ENCODE data around the gene KIAA0232.

Gene KIAA0232

DNA sequence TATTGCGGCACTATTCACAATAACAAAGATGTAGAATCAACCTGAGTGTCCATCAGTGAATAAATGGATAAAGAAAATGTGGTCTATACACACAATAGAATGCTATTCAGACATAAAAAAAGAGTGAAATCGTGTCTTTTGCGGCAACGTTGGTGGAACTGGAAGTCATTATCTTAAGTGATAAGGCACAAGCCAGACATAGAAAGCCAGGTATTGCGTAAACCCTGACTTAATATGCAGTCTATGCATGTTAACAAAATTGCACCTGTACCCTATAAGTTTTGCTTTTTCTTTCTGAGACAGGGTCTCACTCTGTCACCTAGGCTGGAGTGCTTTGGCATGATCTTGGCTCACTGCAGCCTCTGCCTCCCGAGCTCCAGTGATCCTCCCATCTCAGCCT lies 28.6 kb downstream of the KIAA0232 start:
- Histone ChIP-seq H3K4me3 (ENCODE audit: extremely low read depth, insufficient read depth, low read length, poor library complexity, severe bottlenecking) (no peak overlapping the region), H3K9me3 (ENCODE audit: control insufficient read depth, low read length) (no peaks in the 10 kb centered on the region), H3K4me1 (ENCODE audit: control insufficient read depth, insufficient read depth, low read length, poor library complexity, severe bottlenecking) (peaks cover 11% of the 10 kb centered on the region), H3K27ac (ENCODE audit: low read depth, low read length, severe bottlenecking) (no peak overlapping the region), H3K36me3 (ENCODE audit: control insufficient read depth, insufficient read depth, low read length) (peaks cover 19% of the 10 kb centered on the region)
- WGBS, 2 experiments (ENCODE audit: insufficient coverage in 2 of 2): 86 to 94% methylated on average over 3 to 4 of the region's 6 CpGs

DNA sequence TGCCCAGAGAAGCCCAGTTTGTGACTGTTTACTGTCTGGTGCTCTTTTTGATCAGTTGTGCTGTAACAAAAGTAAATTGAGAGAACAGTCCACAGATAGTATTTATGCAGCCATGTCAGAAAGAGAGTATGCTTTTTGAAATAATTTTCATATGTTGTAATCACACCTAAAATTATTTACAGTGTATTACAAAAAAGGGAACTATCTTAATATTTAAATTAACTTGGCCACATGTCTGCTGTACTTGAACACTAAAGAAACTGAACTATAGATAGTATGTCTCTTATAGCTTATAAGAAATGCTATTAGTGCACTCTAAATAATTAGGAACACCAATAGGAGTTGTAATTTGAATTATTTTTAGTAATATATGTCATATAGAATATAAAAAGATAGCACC lies 30.2 kb downstream of the KIAA0232 start:
- Histone ChIP-seq H3K4me3 (ENCODE audit: extremely low read depth, insufficient read depth, low read length, poor library complexity, severe bottlenecking) (no peak overlapping the region), H3K27ac (ENCODE audit: low read depth, low read length, severe bottlenecking) (no peak overlapping the region), H3K36me3 (ENCODE audit: control insufficient read depth, insufficient read depth, low read length) (peaks cover 19% of the 10 kb centered on the region), H3K4me1 (ENCODE audit: control insufficient read depth, insufficient read depth, low read length, poor library complexity, severe bottlenecking) (no peaks in the 10 kb centered on the region), H3K9me3 (ENCODE audit: control insufficient read depth, low read length) (peaks cover 4% of the 10 kb centered on the region)

DNA sequence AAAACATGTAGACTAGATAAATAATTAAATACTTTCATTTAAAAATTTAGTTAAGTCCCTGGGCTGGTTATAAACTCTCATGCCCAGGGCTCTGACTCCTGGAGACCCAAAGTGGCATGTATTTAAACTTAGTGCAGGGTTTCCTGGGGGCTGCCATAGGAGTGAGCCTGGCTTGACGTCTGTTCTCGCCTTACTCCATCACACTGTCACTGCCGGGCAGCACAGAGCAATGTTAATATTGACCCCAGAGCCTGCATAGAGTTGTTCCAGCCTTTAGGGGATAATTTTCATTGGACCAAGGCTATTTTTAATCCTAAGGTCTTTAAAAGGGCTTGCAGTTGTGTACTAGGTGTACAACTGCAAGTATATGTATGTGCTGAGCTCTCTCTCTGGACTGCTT lies 31.2 kb downstream of the KIAA0232 start:
- H3K27ac ChIP-seq (ENCODE audit: low read depth, low read length, severe bottlenecking): no peak overlapping the region
- H3K4me3 ChIP-seq (ENCODE audit: extremely low read depth, insufficient read depth, low read length, poor library complexity, severe bottlenecking): no peak overlapping the region
- H3K36me3 ChIP-seq (ENCODE audit: control insufficient read depth, insufficient read depth, low read length): peaks cover 27% of the 10 kb centered on the region
- no peaks in the 10 kb centered on the region for H3K4me1 ChIP-seq (ENCODE audit: control insufficient read depth, insufficient read depth, low read length, poor library complexity, severe bottlenecking)
- WGBS, 2 experiments (ENCODE audit: insufficient coverage in 2 of 2): 90 to 100% methylated on average over 1 to 2 of the region's 3 CpGs
- peaks cover 9% of the 10 kb centered on the region for H3K9me3 ChIP-seq (ENCODE audit: control insufficient read depth, low read length)

DNA sequence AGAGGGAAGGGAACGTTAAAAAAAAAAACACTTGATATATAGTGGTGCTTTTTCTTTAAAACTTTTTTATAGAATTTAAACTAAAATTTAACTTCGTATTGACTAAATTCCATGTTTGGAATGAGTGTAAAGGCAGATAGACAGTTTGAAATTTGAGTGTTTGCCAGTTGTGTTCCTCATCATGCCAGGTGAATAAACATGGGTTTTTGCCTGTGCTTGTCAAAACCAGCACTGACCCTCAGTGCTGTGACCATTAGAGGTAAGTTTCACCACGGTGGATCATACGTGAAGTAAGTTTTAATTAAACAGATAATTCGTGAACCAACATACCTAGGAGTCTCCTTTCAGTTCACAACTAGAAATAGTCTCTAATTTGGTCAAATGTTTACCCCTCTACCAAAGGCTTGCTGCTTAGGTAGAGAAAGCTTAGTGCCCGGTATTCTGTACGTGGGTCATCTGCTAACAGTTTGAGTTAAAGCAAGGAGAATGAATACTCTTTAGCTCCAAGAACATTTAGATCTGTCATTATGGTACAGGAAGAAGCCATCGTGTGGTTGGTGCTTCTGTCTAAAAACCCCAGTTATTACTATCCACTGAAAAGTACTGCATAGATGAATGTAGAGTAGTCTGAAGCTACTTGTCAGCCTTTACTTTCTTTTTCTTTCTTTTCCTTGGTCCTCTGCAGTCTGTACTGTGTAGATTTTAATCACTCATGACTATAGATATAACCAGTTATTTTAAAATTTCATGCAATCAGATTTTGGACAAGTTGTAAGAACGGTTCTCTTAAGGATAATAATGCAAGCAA lies 32.7 kb downstream of the KIAA0232 start:
- no peak overlapping the region for H3K4me3 ChIP-seq (ENCODE audit: extremely low read depth, insufficient read depth, low read length, poor library complexity, severe bottlenecking)
- H3K27ac ChIP-seq (ENCODE audit: low read depth, low read length, severe bottlenecking): no peak overlapping the region
- peaks cover 24% of the 10 kb centered on the region for H3K9me3 ChIP-seq (ENCODE audit: control insufficient read depth, low read length)
- WGBS, 2 experiments (ENCODE audit: insufficient coverage in 2 of 2): 95 to 100% methylated on average over 3 to 4 of the region's 9 CpGs
- H3K4me1 ChIP-seq (ENCODE audit: control insufficient read depth, insufficient read depth, low read length, poor library complexity, severe bottlenecking): no peaks in the 10 kb centered on the region
- H3K36me3 ChIP-seq (ENCODE audit: control insufficient read depth, insufficient read depth, low read length): peaks cover 22% of the 10 kb centered on the region

DNA sequence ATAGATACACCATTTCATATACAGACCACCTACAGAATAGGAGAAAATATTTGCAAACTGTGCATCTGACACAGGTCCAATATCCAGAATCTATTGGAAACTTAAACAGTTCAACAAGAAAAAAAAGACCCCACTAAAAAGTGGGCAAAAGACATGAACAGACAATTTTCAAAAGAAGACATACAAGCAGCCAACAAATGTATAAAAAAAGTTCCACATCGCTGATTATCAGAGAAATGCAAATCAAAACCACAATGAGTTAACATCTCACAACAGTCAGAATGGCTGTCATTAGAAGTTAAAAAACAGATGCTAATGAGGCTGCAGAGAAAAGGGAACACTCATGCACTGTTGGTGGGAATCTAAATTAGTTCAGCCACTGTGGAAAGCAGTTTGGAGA lies 36.8 kb downstream of the KIAA0232 start:
- H3K4me3 ChIP-seq (ENCODE audit: extremely low read depth, insufficient read depth, low read length, poor library complexity, severe bottlenecking): no peak overlapping the region
- H3K9me3 ChIP-seq (ENCODE audit: control insufficient read depth, low read length): peaks cover 24% of the 10 kb centered on the region
- H3K4me1 ChIP-seq (ENCODE audit: control insufficient read depth, insufficient read depth, low read length, poor library complexity, severe bottlenecking): no peaks in the 10 kb centered on the region
- WGBS, 2 experiments (ENCODE audit: insufficient coverage in 2 of 2): no CpG with 5 or more reads among the region's 1 CpG
- H3K36me3 ChIP-seq (ENCODE audit: control insufficient read depth, insufficient read depth, low read length): peaks cover 19% of the 10 kb centered on the region
- H3K27ac ChIP-seq (ENCODE audit: low read depth, low read length, severe bottlenecking): no peak overlapping the region

DNA sequence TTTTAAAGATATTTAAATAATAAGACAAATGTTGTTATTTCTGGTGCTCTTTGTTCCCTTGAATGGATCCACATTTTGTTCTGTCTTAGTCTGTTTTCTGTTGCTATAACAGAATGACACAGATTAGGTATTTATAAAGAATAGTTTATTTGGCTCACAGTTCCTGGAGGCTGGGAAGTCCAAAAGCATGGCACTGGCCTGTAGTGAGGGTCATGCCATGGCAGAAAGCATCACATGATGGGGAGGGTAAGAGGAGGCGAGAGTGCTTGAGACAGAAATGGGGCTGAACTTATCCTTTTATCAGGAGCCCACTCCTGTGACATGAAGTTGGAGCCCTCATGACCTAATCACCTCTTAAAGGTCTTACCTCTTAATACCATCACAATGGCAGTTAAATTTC lies 38.2 kb downstream of the KIAA0232 start:
- H3K4me3 ChIP-seq (ENCODE audit: extremely low read depth, insufficient read depth, low read length, poor library complexity, severe bottlenecking): no peak overlapping the region
- no peak overlapping the region for H3K27ac ChIP-seq (ENCODE audit: low read depth, low read length, severe bottlenecking)
- H3K9me3 ChIP-seq (ENCODE audit: control insufficient read depth, low read length): peaks cover 24% of the 10 kb centered on the region
- WGBS, 2 experiments (ENCODE audit: insufficient coverage in 2 of 2): no CpG with 5 or more reads among the region's 1 CpG
- H3K36me3 ChIP-seq (ENCODE audit: control insufficient read depth, insufficient read depth, low read length): peaks cover 28% of the 10 kb centered on the region
- H3K4me1 ChIP-seq (ENCODE audit: control insufficient read depth, insufficient read depth, low read length, poor library complexity, severe bottlenecking): no peaks in the 10 kb centered on the region

DNA sequence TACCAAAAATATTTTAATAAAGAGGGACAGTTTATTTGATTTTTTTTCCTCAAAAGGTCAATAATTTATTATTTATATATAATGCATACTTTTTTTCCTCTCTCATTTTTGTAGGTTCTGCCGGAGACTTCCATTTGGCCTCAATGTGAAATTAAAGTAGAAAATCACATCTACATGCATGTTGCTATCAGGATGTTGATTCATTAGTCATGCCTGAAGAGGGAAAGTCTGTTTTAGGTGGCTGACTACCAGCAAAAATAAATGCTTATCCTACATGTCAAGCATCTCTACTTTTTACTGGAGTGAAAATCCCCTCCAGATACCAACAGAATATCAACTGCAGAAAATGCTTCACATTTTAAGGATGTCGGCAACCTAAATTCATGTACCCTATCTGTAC lies 41.5 kb downstream of the KIAA0232 start:
- H3K27ac ChIP-seq (ENCODE audit: low read depth, low read length, severe bottlenecking): no peak overlapping the region
- H3K4me3 ChIP-seq (ENCODE audit: extremely low read depth, insufficient read depth, low read length, poor library complexity, severe bottlenecking): no peak overlapping the region
- H3K4me1 ChIP-seq (ENCODE audit: control insufficient read depth, insufficient read depth, low read length, poor library complexity, severe bottlenecking): no peaks in the 10 kb centered on the region
- 100% methylated on average over 1 of the region's 2 CpGs; no CpG with 5 or more reads in 1 of the 2 experiments for WGBS, 2 experiments (ENCODE audit: insufficient coverage in 2 of 2)
- peaks cover 30% of the 10 kb centered on the region for H3K36me3 ChIP-seq (ENCODE audit: control insufficient read depth, insufficient read depth, low read length)
- peaks cover 11% of the 10 kb centered on the region for H3K9me3 ChIP-seq (ENCODE audit: control insufficient read depth, low read length)

DNA sequence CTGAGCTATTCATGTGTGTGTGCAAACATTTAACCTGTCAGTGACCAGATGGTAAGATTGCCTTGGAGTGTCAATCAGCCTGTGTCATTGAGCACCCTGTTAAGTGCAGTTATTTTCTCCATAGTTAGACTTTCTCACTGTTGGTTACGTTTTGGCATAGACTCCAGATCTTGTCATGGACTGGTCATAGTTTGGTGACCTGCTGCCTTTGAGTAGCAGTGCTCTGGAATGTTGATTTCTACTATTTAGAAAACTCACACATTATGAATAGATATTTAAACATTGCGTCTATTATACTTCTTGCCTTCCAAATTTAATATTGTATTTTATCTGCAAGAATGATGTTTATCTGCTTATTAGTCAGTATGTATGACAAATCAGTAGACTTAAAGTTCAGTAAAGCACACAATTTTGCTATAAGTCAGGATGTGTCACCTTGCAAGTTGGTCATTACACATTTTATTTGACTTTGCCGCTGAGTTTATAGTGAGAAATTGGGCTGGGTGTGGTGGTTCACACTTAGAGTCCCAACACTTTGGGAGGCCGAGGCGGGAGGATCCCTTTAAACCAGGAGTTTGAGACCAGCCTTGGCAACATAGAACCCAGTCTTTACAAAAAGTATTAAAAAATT lies 42.4 kb downstream of the KIAA0232 start:
- Histone ChIP-seq H3K9me3 (ENCODE audit: control insufficient read depth, low read length) (peaks cover 4% of the 10 kb centered on the region), H3K4me3 (ENCODE audit: extremely low read depth, insufficient read depth, low read length, poor library complexity, severe bottlenecking) (no peak overlapping the region), H3K36me3 (ENCODE audit: control insufficient read depth, insufficient read depth, low read length) (peaks cover 38% of the 10 kb centered on the region), H3K27ac (ENCODE audit: low read depth, low read length, severe bottlenecking) (no peak overlapping the region), H3K4me1 (ENCODE audit: control insufficient read depth, insufficient read depth, low read length, poor library complexity, severe bottlenecking) (no peaks in the 10 kb centered on the region)
- WGBS, 2 experiments (ENCODE audit: insufficient coverage in 2 of 2): 100% methylated on average over 3 of the region's 5 CpGs; no CpG with 5 or more reads in 1 of the 2 experiments

DNA sequence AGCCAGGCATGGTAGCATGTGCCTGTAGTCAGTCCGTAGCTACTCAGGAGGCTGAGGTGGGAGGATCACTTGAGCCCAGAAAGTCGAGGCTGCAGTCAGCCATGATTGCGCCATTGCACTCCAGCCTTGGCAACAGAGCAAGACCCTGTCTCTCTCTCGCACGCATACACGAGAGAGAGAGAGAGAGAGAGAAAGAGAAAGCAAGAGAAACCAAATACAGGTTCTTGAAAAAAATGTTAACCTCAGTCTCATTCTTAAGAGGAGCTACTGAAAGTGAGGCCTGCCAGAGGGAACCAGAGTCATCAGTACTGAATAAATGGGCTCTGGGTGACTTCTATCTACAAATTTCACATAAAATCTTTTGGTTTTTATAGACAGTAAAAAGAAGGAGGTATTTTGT lies 42.9 kb downstream of the KIAA0232 start:
- 70 to 89% methylated on average over 3 of the region's 6 CpGs for WGBS, 2 experiments (ENCODE audit: insufficient coverage in 2 of 2)
- no peaks in the 10 kb centered on the region for H3K4me1 ChIP-seq (ENCODE audit: control insufficient read depth, insufficient read depth, low read length, poor library complexity, severe bottlenecking)
- no peaks in the 10 kb centered on the region for H3K9me3 ChIP-seq (ENCODE audit: control insufficient read depth, low read length)

DNA sequence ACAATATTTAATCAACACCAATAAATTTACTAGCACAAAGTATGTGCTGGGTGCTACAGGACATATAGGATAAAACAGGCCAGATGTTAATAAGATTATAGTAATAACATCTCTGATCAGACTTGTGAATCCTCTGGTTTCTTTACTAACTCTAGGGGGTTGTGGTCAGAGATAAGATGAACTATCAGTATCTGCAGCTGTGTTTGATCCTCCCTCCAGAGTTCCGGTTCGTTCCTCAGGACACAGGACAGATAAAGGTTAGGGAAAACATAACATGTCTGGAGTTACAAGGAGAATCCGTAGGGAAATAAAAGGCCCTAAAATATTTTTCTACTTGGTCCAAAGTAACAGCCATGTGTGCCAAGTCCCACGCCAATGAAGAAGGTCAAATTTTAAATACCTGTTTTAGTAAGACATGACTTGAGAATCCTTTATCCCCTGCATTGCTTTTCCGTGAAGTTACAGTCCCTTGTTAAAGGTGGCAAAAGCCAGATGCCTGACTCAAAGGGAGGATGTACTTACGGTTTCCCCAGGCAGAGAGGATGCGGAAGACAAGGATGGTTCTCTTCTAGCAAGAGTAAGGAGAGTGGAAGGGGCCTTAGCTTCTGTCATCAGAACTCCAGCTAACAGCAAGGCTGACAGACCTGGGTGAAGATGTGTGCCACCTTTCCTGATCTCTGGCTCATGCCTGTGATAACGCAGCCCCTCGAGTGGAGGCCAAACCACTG lies 44.4 kb downstream of the KIAA0232 start:
- Histone ChIP-seq H3K9me3 (ENCODE audit: control insufficient read depth, low read length) (no peaks in the 10 kb centered on the region), H3K36me3 (ENCODE audit: control insufficient read depth, insufficient read depth, low read length) (peaks cover 58% of the 10 kb centered on the region), H3K4me1 (ENCODE audit: control insufficient read depth, insufficient read depth, low read length, poor library complexity, severe bottlenecking) (no peaks in the 10 kb centered on the region), H3K4me3 (ENCODE audit: extremely low read depth, insufficient read depth, low read length, poor library complexity, severe bottlenecking) (no peak overlapping the region), H3K27ac (ENCODE audit: low read depth, low read length, severe bottlenecking) (no peak overlapping the region)
- 79 to 86% methylated on average over 5 to 6 of the region's 9 CpGs for WGBS, 2 experiments (ENCODE audit: insufficient coverage in 2 of 2)

More for the DNA sequence above, 42.9 kb downstream of the KIAA0232 start:
- H3K36me3 ChIP-seq (ENCODE audit: control insufficient read depth, insufficient read depth, low read length): peaks cover 44% of the 10 kb centered on the region
- no peak overlapping the region for H3K4me3 ChIP-seq (ENCODE audit: extremely low read depth, insufficient read depth, low read length, poor library complexity, severe bottlenecking)
- no peak overlapping the region for H3K27ac ChIP-seq (ENCODE audit: low read depth, low read length, severe bottlenecking)

Measured in mesodermal cell (in vitro differentiated cells).